Activated naive CD8-positive, alpha-beta T cell treated with anti-CD3 and anti-CD28 coated beads, Interleukin-2, amount 50 U/mL, for 16 hours (primary cell): Measurements from ENCODE around the gene LYZ.

Source experiments
- DNase-seq: peaks from one replicate; pipeline ENCODE4 v3.0.0-alpha.2; 2020; ENCODE audit warnings: low read depth, low spot score

Gene LYZ

DNA sequence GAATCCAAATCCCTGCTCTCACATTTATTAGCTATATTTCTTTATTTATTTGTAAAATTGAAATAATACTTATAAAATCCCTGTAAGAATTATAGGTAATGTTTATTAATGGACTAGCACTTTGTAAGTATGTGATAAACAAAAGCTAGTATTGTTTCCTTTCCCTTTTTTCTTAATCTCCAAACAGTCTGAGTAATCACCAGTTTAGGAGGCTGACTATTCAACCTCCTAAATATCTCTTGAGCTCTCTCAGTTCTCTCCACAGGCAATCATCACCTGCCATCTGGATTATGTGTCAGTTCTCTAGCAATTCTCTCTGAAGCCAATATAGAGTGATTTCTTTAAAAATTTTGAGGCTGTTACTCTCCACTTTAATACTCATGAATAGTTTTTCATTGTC lies 9.2 kb upstream of the LYZ start:
- DNase-seq: no peak

DNA sequence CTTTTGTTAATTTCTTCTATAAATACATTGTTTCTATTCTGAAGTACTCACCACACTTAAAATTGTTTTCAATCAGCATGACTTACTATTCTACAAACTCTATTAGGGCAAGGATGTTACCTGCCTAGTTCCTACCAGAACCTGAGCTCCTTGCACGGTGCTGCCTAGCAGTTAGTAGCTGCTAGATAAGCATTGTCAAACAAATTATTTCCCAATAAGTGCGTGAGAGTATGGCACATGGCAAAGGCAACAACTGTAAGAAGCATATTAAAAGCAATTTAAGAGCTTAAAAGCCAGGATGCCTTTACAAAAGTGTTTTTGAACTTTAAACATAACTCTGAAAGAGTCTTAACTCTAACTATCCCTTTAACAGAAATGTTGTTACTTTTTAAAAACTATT lies 8.2 kb upstream of the LYZ start:
- DNase-seq: no peak

DNA sequence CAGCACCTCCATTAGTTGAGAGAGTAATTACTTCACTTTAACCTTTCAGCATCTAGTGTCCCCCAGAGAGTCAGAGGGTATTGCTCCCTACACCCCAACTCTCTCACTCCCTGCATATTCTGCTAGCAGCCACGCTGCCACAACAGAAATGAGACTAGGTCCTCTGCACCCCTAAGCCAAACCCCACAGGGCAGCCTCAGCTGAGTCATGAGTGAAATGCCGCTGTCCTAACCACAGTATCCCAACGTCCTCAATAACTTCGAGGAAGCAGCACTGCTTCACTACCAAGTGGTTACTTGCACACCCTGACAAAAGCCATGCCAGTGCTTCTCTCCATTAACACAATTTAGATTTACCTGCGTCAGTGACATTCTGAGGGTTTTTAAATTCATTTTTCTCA lies 6.9 kb upstream of the LYZ start:
- no peak for DNase-seq

DNA sequence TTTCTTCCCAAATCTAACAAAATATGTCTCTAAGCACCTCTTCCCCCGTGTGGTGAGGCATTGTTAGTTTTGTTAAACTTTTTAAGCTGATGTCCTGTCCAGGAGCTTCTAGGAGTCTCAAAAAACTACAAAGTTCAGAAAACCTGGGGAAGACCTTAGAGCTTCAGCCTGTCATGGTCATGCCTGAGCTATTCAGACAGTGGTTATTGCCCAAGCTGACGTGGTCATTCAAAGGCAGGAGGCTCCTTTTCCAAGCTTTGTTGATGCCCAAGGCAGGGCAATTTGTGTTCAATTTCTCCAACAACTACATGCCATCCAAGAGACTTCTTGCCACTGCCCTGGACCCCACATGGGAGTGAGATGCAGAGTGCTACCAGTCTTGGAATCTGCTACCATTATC lies 5.8 kb upstream of the LYZ start:
- DNase-seq: no peak

DNA sequence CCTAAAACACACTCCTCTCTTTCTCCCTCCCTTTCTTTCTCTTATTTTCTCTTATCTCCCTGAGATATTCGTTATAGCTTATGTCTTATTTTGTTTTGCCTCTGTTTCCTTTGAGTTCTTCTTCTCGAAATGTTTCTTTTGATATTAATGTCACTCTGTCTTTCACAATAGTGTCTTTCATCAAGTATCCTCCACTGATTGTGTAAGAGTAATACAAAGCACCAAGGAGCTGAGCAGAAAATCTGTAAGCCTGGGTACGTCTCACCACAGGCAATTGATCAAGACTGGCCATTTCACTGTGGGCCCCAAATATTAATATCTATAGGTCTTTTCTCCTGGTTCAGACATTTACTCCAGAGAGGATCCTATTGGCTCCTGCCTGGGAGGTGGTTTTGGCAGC lies 4.8 kb upstream of the LYZ start:
- DNase-seq: no peak

DNA sequence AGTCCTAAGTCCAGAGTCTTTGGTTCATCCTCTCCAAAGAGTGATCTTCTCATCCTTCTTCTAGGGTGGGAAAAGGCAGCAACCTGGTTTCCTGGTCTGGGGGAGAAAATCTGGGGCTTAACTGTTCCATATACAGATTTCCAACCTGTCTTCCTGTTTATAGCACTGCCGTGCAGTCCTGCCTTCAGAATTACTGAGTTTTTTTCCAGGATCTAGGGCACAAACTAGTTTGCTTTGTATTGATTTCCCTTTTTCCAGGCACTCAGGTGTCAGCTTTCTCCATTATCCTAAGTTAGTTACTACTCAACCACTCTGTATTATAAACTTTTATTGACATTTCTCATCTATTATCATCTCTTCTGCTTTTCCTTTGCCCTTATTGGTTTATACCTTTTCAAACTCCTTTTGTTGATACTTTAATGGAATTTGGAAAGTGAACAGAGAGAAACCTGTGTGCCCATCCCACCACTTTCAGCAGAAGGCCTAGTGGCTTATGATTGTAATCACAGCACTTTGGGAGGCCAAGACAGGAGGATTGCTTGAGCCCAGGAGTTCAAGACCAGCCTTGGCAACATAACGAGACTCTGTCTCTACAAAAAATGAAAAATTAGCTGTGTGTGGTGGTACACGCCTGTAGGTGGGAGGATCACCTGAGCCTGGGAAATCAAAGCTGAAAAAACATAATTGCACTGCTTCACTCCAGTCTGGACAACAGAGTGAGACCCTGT lies 4.1 kb upstream of the LYZ start:
- DNase-seq: no peak

DNA sequence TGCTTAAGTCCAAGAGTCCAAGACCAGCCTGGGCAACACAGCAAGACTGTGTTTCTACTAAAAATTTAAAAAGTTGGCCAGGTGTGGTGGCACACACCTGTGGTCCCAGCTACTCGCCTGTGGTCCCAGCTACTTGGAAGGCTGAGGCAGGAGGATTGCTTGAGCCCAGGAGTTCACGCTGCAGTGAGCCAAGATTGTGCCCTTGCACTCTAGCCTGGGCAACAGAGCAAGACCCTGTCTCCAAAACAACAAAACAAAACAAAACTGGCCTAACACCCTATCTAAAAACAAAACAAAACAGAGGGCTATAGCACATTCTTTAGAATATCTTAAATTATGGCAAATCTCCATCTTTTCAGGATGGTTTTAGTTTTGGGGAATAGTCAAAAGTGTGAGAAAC lies 3.1 kb upstream of the LYZ start:
- DNase-seq: no peak

DNA sequence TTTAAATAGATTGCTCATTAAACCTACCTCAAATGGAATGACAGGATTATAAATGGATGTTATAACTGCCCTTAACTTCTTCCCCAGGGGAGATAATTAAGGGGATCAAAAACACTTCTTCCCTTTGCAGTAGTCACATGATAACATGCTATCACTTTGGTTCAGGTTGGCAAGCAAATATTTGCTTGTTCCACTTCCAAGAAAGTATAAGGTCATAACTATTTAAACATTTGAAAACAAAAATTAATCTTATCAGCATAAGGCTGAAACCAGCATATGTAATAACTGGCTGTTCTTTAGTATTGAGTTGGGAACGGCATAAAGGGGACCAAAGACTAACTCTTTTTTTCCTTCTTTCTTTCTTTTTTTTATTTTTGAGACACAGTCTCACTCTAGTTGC lies 2.4 kb upstream of the LYZ start:
- no peak for DNase-seq

DNA sequence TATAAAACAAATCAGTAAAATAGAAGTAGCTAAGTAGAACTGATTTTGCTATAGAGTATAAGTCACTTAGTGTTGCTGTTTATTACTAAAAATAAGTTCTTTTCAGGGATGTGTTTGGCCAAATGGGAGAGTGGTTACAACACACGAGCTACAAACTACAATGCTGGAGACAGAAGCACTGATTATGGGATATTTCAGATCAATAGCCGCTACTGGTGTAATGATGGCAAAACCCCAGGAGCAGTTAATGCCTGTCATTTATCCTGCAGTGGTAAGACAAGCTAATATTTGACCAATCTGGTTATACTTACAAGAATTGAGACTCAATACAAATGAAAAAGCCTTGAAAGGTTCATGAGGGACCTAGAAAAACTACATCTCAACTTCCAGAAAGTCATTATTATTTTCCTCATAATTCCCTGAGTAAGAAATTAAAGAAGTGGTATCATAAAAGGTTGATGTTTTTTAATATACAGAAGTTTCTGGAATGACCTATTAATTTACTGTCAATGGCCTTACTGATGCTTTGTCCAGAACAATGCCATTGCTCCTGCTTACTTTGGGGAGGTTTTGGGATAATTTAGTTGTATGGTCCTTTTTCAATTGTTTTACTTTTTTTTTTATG lies 1.9 kb downstream of the LYZ start:
- no peak for DNase-seq

DNA sequence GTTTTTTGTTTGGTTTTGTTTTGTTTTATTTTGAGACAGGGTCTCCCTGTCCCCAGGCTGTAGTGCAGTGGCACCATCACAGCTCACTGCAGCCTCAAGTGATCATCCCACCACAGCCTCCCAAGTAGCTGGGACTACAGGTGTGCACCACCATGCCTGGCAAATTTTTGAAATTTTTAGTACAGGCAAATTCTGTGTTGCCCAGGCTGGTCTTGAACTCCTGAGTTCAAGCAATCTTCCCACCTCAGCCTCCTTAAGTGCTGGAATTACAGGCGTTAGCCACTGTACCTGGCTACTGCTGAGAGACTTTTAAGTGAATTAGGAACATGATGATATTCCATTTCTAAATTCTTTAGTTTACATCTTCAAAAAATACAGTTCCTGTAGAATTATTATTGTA lies 2.6 kb downstream of the LYZ start:
- DNase-seq: no peak

DNA sequence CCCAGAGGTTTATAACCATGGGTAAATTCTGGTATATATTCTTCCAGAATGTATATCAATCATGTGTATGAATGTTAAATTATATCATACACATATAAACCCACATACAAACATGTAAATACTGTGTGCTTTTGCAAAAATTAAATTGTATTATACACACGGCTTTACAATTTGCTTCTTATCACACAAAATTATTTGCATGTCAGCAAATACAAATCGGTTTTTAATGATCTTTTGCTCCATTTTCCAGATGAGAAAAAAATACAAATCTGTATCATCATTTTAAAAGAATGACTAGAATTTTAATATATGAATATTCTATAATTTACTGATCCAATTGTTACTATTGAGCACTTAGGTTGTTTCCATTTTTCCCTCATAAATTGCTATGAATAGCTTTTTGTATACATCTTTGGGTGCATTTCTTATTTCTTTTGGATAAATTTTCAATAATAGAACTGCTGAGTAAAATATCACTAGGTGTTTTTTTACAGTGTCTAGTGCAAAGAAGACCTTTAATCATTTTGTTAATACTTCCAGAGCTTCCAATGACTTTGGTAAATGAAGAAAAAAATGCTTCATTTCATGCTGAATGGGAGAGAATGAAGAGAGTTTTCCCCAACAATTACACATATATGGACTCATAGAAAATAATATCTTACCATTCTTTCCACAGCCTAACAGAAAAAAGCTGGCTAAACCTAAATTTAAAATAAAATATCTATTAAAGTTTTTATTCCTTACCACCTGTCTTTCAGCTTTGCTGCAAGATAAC lies 3.5 kb downstream of the LYZ start:
- no peak for DNase-seq

DNA sequence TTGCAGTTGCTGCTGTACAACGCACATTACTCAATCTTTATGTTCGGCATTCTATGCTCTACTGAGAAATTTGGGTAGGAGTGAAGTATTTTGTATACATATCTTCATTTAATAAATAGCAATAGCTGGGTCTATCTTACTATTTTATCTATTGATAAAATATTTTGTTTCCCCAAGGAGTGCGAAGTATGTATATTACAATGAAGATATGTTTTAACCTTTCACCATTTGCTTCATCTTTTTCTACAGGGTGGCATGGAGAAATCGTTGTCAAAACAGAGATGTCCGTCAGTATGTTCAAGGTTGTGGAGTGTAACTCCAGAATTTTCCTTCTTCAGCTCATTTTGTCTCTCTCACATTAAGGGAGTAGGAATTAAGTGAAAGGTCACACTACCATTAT lies 4.7 kb downstream of the LYZ start:
- DNase-seq: no peak

DNA sequence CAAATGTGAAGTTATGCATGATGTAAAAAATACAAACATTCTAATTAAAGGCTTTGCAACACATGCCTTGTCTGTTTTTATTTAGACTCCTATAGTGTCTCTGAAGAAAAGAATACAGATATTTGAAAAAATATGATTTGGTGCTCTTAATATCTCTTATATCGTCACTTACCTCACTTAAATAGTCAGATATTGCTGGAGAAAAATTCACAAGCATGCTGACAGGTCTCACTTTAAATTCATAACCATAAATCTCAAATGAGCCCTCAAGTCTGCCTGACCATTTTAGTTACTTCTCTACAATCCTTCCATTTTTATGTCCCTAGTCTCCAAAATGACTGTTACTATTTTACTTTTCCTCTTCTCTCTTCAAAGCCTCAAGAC lies 6.0 kb downstream of the LYZ start:
- DNase-seq: no peak

DNA sequence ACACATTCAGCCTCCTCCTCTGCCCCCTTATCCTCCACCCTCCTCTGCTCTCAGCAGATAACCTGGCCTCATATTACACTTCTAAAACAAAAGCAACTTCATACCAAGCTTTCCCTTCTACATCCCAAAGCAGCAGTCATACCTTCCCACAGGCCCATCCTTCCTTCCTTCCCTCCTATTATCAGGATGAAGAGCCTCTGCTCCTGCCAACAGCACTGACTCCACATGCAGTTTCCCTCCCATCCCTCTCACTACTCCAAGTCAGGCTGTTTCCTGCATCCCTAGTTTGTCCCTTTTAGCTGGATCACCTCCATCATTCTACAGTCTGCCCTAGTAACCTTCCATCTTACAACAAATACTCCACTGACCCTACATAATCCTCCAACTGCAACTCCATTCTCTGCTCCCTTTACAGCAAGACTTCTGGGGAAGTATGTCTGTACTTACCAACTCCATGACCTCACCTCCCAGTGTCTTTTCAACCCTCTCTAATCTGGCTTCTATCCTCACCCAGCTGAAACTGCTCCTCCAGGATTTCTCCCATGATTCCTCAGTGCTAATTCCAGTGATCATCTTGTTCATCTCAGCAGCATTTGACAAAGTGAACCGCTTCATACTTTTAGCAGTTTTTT lies 6.5 kb downstream of the LYZ start:
- DNase-seq: no peak

DNA sequence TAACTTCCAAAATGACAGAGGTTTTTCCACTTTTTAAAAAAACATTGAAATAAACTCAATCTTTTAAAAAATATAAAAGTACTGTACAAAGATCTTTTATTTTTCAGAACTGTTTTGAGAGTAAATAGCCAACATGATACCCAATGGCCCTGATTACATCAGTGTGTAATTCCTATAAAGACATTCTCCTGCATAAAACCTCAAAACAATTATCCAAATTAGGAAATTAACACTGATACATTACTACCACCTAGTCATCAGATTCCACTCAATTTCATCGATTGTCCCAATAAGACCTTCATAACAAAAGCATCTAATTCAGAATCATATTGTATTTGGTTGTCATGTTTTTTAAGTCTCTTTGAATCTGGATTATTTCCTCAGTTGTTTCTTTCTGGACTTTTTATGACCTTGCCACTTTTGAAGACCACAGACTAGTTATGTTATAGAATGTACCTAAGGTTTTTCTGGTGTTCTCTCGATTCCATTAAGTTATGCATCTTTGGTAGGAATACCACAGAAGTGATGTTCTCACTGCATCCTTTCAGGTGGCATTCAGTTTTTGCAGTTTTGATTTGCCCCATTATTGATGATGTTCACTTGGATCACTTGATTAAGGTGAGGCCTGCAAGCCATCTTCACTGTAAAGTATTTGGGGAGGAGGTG lies 7.3 kb downstream of the LYZ start:
- no peak for DNase-seq

DNA sequence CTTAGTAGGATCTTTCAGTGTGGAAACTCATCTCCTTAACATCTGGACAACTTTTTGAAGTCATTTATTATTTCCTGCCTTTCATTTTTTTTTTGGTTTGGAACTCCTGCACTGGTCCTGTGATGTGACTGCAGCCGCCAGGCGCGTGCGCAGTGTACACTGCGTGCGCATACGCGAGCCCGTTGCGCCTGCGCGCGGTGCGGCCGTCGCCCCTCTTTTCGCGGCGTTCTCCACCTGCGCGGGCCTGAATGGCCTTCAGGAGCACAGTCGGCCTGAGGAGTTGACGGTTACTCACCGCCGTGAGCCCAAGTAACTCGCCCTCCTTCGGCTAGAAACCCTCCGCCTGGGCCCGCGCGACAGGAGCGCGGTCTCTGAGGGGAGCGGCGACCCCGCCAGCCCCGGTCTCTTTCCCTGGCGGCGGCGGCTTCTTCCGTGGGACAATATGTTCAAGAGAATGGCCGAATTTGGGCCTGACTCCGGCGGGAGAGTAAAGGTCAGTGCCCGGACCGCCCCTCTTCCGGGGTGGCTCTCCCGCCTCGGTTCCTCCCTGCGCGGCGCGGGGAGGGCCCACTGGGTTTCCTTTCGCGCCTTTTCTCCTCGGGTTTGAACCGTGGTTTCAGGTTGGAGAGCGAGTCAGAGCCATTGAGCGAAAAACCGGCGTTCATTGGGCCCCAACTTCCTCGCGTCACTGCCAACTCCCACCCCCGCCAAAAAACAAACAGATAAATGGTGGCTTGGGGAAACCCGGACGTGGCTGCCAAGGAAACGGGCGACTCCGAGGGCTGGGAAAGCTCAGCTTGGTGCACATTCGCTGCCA lies 11.6 kb downstream of the LYZ start, which contains the start of gene YEATS4:
Gene YEATS4, plus strand, starts transcription at position 213 of the 817 bp plus-strand sequence. Its CDS starts 230 bp downstream, at position 443.
- DNase-seq: peak; percentile 61

DNA sequence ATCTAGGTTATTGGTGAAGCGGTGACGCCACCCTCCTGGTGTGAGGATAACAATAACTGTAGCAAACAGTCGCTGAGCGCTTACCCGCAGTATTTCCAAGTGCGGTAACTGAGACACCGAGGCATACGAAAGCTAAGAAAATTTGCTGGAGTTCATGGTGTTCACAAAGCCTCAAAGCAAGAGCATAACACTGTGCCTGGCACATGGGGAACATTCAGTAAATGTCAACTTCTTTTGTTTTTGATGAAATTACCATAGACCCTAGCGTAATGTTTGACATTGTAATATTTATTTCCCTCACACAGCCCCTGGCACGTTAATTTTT lies 12.1 kb downstream of the LYZ start:
- no peak for DNase-seq

DNA sequence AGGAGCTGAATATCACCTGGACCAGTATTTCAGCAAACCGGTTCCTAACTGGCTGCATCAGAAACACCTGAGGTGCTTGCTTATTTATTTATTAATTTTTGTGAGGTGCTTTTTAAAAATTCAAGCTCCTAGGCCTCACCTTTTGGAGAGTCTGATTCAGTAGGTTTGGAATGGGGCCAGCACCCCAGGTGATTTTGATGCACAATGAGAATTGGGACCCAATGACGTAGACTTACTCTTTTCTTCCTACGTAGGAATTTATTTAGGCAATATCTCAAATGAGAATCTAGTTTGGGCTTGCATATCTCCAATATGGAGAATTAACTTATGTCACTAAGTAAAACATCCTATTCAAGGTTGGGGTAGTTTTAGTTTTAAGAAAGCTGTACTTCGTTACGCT lies 18.6 kb downstream of the LYZ start:
- DNase-seq: no peak

DNA sequence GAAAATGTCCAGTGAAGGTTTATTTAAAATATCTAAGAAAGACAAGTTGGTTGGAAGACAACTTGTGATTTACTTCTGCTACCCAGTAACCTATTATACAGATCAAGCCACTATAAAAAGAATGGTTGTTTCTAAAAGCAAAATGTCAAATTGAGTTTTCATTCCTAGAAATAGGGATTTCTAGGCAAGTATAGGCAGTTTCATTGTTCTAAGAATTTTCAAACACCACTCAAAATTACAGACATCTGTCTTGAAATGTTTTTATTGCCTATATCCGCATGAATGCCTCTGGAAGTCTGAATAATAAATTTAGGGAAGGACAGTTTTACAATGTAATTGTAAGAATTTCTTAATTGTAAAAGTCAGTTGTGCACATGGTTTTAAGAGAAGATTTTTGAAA lies 20.0 kb downstream of the LYZ start:
- no peak for DNase-seq

DNA sequence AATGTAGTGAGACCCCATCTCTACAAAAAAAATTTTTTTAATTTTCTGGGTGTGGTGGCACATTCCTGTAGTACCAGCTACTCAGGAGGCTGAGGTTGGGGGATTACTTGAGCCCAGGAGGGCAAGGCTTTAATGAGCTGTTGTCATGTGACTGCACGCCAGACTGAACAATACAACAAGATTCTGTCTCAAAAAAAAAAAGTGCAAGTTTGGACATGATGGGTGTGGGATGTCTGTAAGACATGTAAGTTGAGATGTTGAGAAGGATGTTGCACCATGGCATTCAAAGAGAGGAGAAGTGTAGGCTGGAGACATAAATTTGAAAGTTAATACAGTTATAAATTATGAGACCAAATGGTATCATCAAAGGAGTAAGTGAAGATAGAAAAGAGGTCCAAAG lies 34.9 kb downstream of the LYZ start:
- no peak for DNase-seq

DNA sequence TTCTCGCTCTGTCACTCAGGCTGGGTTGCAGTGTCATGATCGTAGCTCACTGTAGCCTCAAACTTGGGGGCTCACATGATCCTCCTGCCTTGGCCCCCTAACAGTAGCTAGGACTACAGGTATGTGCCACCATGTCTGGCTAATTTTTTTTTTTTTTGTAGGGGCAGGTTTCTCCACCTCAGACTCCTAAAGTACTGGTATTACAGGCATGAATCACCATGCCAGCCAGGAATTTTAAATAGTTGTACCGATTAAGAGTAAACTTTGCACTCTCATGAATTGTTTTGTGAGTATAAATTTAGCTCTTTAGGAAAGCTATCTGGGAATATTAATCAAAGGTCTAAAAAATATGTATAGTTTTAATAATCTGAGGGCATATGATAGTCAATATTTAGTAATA lies 36.9 kb downstream of the LYZ start:
- DNase-seq: no peak
